GM23338 (cell line): ENCODE data around the gene S100PBP. TPM values are rescaled to one million over a fixed set of nuclear protein-coding genes. Genes with fewer than 3 reads are reported as not detected.

Experiments used
- ATAC-seq: fragments of 200-7000 bp; cut with Tn5 transposase; 3 replicates; pipeline ENCODE4 v1.9.1; 2020
- DNase-seq: peaks from one replicate; pipeline ENCODE4 v3.0.0-alpha.2; 2015; ENCODE audit warnings: low spot score
- H2AFZ ChIP-seq: fragments of 200-600 bp; sonication (generic); 2 replicates; pipeline ENCODE4 v1.8.0; 2016; ENCODE audit warnings: antibody characterized with exemption, mild to moderate bottlenecking, moderate library complexity
- H3F3A ChIP-seq: fragments of 200-600 bp; sonication (generic); replicated peaks from 2 replicates; pipeline ENCODE4 v1.8.0; 2017; ENCODE audit warnings: antibody characterized with exemption, mixed run types, low read depth
- H3K27ac ChIP-seq: fragments of 200-600 bp; sonication (generic); 2 replicates; pipeline ENCODE4 v1.6.1; 2016; ENCODE audit warnings: low read depth
- H3K27me3 ChIP-seq: fragments of 200-600 bp; sonication (generic); 2 replicates; pipeline ENCODE4 v1.8.0; 2016; ENCODE audit warnings: mild to moderate bottlenecking, mixed run types, moderate library complexity; ENCODE audit not compliant: insufficient read depth
- H3K36me3 ChIP-seq: fragments of 200-600 bp; sonication (generic); 2 replicates; pipeline ENCODE4 v1.8.0; 2016; ENCODE audit warnings: mild to moderate bottlenecking; ENCODE audit not compliant: insufficient read depth
- H3K4me1 ChIP-seq: fragments of 200-600 bp; sonication (generic); 2 replicates; pipeline ENCODE4 v1.8.0; 2016; ENCODE audit warnings: mild to moderate bottlenecking, moderate library complexity; ENCODE audit not compliant: insufficient read depth
- H3K4me2 ChIP-seq: fragments of 200-600 bp; sonication (generic); 2 replicates; pipeline ENCODE4 v1.7.1; 2017; ENCODE audit warnings: mixed run types
- H3K4me3 ChIP-seq: fragments of 200-600 bp; sonication (generic); 2 replicates; pipeline ENCODE4 v1.6.1; 2016; ENCODE audit warnings: mixed run types
- H3K79me2 ChIP-seq: fragments of 200-600 bp; sonication (generic); replicated peaks from 2 replicates; pipeline ENCODE4 v1.8.0; 2017; ENCODE audit warnings: mild to moderate bottlenecking; ENCODE audit not compliant: insufficient read depth
- H3K9me2 ChIP-seq: fragments of 200-600 bp; sonication (generic); 2 replicates; pipeline ENCODE4 v1.8.0; 2017; ENCODE audit not compliant: insufficient read depth
- H4K20me1 ChIP-seq: fragments of 200-600 bp; sonication (generic); replicated peaks from 2 replicates; pipeline ENCODE4 v1.8.0; 2017; ENCODE audit warnings: mild to moderate bottlenecking; ENCODE audit not compliant: insufficient read depth
- H3K27ac Mint-ChIP-seq: 2 replicates; pipeline ENCODE4 v1.8.0; 2020; ENCODE audit warnings: inconsistent platforms, mild to moderate bottlenecking, moderate library complexity, mixed read lengths
- H3K27me3 Mint-ChIP-seq: 3 replicates; pipeline ENCODE4 v1.8.0; 2022; ENCODE audit warnings: low read depth, mild to moderate bottlenecking, moderate library complexity, mixed read lengths, inconsistent platforms; ENCODE audit not compliant: insufficient read depth, poor library complexity
- H3K36me3 Mint-ChIP-seq: 3 replicates; pipeline ENCODE4 v1.8.0; 2021; ENCODE audit warnings: low read depth, mild to moderate bottlenecking, inconsistent platforms, moderate library complexity, mixed read lengths
- H3K4me1 Mint-ChIP-seq: 3 replicates; pipeline ENCODE4 v1.8.0; 2020; ENCODE audit warnings: mild to moderate bottlenecking, inconsistent platforms, mixed read lengths
- H3K4me3 Mint-ChIP-seq: 3 replicates; pipeline ENCODE4 v1.8.0; 2021; ENCODE audit warnings: moderate library complexity, mild to moderate bottlenecking, inconsistent platforms, mixed read lengths
- H3K9me3 Mint-ChIP-seq: 3 replicates; pipeline ENCODE4 v1.8.0; 2020; ENCODE audit warnings: moderate library complexity, mild to moderate bottlenecking, inconsistent platforms, mixed read lengths
- CREB1 ChIP-seq: fragments of 250-450 bp; sonication (Bioruptor Pico); IDR thresholded peaks from 2 replicates; pipeline ENCODE4 v1.5.0; 2020; ENCODE audit warnings: low read depth, mild to moderate bottlenecking, moderate library complexity
- EZH2 ChIP-seq: fragments of 200-600 bp; sonication (generic); IDR thresholded peaks from one replicate; pipeline ENCODE4 v1.8.0; 2017; ENCODE audit warnings: antibody characterized with exemption, mild to moderate bottlenecking, low read depth; ENCODE audit not compliant: unreplicated experiment
- EZH2phosphoT487 ChIP-seq: fragments of 200-600 bp; sonication (generic); IDR thresholded peaks from one replicate; pipeline ENCODE4 v1.8.1; 2018; ENCODE audit warnings: antibody characterized with exemption; ENCODE audit not compliant: unreplicated experiment
- JUNB ChIP-seq: IDR thresholded peaks from one replicate; pipeline ENCODE4 v1.6.1; 2016; ENCODE audit warnings: antibody characterized with exemption; ENCODE audit not compliant: unreplicated experiment
- NANOG ChIP-seq: IDR thresholded peaks from 2 replicates; pipeline ENCODE4 v1.6.1; 2016; ENCODE audit warnings: antibody characterized with exemption, borderline replicate concordance
- POLR2AphosphoS5 ChIP-seq: IDR thresholded peaks from 2 replicates; pipeline ENCODE4 v1.6.1; 2016; ENCODE audit warnings: antibody characterized with exemption, low read depth
- STAT1 ChIP-seq: IDR thresholded peaks from one replicate; pipeline ENCODE4 v1.6.1; 2016; ENCODE audit warnings: antibody characterized with exemption; ENCODE audit not compliant: unreplicated experiment
- ZNF114 ChIP-seq: fragments of 250-450 bp; sonication (Bioruptor Pico); IDR thresholded peaks from 2 replicates; pipeline ENCODE4 v1.5.0; 2020; ENCODE audit warnings: mild to moderate bottlenecking, moderate library complexity
- ZNF331 ChIP-seq: fragments of 250-450 bp; sonication (Bioruptor Pico); IDR thresholded peaks from 2 replicates; pipeline ENCODE4 v1.5.0; 2020; ENCODE audit warnings: low read depth, mild to moderate bottlenecking, moderate library complexity
- polyA plus RNA-seq: library from polyadenylated mRNA; unstranded; fragments of >200 nt; fragmentation: Nextera tagmentation; extraction: Ambion mirVana; gene quantifications from 2 replicates; pipeline ENCODE4 v1.2.1, GENCODE V29; 2016
- total RNA-seq: library from RNA; depleted of rRNA; stranded (reverse); fragments of >200 nt; shearing (Covaris generic); gene quantifications from 2 replicates; pipeline ENCODE4 v1.2.3, GENCODE V29; 2014
- TF ChIP-seq, protein P1 (sequence below): fragments of 250-450 bp; sonication (Bioruptor Pico); IDR thresholded peaks from 2 replicates; pipeline ENCODE4 v1.5.0; 2020; ENCODE audit warnings: mild to moderate bottlenecking, moderate library complexity
- TF ChIP-seq, protein P2 (sequence below), 2 experiments: fragments of 200-600 bp in 1 of 2; sonication (generic) in 1 of 2; conservative IDR thresholded peaks; 2 replicates each; pipeline versions ENCODE4 v1.5.1 to v1.6.1; 2016 to 2017; ENCODE audit warnings: antibody characterized with exemption in 2 of 2, low read depth in 2 of 2, mild to moderate bottlenecking in 2 of 2, moderate library complexity in 1 of 2
- TF ChIP-seq, protein P3 (sequence below): IDR thresholded peaks from one replicate; pipeline ENCODE4 v1.6.1; 2018; ENCODE audit warnings: antibody characterized with exemption; ENCODE audit not compliant: unreplicated experiment
- TF ChIP-seq, protein P4 (sequence below): IDR thresholded peaks from 2 replicates; pipeline ENCODE4 v1.6.1; 2016; ENCODE audit warnings: antibody characterized with exemption

Gene S100PBP
- total and polyA plus RNA-seq, 2 experiments from 2014 or later = 30.6 to 65.2 TPM

DNA sequence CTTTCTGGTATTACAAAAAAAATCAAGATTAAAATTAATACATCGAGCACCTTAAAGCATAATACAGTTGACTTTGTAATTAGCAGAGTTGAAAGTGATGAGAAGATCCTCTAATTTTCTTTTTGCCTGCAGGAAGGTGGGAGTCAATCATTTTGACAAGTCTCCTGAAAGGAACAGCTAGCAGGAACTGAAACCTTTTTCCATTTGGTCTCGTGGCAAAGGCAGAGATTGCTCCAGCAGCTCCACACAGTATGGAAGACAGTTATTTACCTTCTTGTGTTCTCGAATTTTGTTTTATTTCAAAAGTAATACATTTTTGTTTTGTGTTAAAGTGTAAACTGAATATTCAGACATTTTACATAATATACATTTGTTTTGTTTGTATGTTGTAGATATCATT lies 7.7 kb downstream of the S100PBP start:
- Histone ChIP-seq H3K27ac (no peak overlapping the region), H3K36me3 (peaks cover 41% of the 10 kb centered on the region), H3K27me3 (no peaks in the 10 kb centered on the region), H3K9me2 (no peaks in the 10 kb centered on the region), H3K4me3 (no peak overlapping the region), H2AFZ (no peak overlapping the region), H3K4me2 (no peak overlapping the region), H4K20me1 (peaks cover 14% of the 10 kb centered on the region; the same call in 1 of the 2 replicates), H3K4me1 (no peaks in the 10 kb centered on the region), H3F3A (peaks cover 9% of the 10 kb centered on the region; the same call in 1 of the 2 replicates), H3K79me2 (peaks cover 39% of the 10 kb centered on the region)
- H3K9me3 Mint-ChIP-seq = no peaks in the 10 kb centered on the region; the same call in 2 of the 3 replicates
- H3K36me3 Mint-ChIP-seq = peaks cover 66% of the 10 kb centered on the region
- H3K4me1 Mint-ChIP-seq = no peaks in the 10 kb centered on the region
- no peak overlapping the region for H3K4me3 Mint-ChIP-seq
- TF ChIP-seq, protein P1, sequence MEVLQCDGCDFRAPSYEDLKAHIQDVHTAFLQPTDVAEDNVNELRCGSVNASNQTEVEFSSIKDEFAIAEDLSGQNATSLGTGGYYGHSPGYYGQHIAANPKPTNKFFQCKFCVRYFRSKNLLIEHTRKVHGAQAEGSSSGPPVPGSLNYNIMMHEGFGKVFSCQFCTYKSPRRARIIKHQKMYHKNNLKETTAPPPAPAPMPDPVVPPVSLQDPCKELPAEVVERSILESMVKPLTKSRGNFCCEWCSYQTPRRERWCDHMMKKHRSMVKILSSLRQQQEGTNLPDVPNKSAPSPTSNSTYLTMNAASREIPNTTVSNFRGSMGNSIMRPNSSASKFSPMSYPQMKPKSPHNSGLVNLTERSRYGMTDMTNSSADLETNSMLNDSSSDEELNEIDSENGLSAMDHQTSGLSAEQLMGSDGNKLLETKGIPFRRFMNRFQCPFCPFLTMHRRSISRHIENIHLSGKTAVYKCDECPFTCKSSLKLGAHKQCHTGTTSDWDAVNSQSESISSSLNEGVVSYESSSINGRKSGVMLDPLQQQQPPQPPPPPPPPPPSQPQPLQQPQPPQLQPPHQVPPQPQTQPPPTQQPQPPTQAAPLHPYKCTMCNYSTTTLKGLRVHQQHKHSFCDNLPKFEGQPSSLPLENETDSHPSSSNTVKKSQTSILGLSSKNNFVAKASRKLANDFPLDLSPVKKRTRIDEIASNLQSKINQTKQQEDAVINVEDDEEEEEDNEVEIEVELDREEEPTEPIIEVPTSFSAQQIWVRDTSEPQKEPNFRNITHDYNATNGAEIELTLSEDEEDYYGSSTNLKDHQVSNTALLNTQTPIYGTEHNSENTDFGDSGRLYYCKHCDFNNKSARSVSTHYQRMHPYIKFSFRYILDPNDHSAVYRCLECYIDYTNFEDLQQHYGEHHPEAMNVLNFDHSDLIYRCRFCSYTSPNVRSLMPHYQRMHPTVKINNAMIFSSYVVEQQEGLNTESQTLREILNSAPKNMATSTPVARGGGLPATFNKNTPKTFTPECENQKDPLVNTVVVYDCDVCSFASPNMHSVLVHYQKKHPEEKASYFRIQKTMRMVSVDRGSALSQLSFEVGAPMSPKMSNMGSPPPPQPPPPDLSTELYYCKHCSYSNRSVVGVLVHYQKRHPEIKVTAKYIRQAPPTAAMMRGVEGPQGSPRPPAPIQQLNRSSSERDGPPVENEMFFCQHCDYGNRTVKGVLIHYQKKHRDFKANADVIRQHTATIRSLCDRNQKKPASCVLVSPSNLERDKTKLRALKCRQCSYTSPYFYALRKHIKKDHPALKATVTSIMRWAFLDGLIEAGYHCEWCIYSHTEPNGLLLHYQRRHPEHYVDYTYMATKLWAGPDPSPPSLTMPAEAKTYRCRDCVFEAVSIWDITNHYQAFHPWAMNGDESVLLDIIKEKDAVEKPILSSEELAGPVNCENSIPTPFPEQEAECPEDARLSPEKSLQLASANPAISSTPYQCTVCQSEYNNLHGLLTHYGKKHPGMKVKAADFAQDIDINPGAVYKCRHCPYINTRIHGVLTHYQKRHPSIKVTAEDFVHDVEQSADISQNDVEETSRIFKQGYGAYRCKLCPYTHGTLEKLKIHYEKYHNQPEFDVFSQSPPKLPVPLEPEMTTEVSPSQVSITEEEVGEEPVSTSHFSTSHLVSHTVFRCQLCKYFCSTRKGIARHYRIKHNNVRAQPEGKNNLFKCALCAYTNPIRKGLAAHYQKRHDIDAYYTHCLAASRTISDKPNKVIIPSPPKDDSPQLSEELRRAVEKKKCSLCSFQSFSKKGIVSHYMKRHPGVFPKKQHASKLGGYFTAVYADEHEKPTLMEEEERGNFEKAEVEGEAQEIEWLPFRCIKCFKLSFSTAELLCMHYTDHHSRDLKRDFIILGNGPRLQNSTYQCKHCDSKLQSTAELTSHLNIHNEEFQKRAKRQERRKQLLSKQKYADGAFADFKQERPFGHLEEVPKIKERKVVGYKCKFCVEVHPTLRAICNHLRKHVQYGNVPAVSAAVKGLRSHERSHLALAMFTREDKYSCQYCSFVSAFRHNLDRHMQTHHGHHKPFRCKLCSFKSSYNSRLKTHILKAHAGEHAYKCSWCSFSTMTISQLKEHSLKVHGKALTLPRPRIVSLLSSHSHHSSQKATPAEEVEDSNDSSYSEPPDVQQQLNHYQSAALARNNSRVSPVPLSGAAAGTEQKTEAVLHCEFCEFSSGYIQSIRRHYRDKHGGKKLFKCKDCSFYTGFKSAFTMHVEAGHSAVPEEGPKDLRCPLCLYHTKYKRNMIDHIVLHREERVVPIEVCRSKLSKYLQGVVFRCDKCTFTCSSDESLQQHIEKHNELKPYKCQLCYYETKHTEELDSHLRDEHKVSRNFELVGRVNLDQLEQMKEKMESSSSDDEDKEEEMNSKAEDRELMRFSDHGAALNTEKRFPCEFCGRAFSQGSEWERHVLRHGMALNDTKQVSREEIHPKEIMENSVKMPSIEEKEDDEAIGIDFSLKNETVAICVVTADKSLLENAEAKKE (CRISPR knock-in tag) = no peak
- TF ChIP-seq STAT1 = no peak
- TF ChIP-seq ZNF114 (CRISPR knock-in tag) = no peak
- TF ChIP-seq NANOG = no peak
- TF ChIP-seq ZNF331 (CRISPR knock-in tag) = no peak
- TF ChIP-seq, protein P2, sequence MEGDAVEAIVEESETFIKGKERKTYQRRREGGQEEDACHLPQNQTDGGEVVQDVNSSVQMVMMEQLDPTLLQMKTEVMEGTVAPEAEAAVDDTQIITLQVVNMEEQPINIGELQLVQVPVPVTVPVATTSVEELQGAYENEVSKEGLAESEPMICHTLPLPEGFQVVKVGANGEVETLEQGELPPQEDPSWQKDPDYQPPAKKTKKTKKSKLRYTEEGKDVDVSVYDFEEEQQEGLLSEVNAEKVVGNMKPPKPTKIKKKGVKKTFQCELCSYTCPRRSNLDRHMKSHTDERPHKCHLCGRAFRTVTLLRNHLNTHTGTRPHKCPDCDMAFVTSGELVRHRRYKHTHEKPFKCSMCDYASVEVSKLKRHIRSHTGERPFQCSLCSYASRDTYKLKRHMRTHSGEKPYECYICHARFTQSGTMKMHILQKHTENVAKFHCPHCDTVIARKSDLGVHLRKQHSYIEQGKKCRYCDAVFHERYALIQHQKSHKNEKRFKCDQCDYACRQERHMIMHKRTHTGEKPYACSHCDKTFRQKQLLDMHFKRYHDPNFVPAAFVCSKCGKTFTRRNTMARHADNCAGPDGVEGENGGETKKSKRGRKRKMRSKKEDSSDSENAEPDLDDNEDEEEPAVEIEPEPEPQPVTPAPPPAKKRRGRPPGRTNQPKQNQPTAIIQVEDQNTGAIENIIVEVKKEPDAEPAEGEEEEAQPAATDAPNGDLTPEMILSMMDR (conservative IDR thresholded peaks at IDR 0.05; ENCODE audit: low read depth in 2 of 2) = no peak
- TF ChIP-seq, protein P3, sequence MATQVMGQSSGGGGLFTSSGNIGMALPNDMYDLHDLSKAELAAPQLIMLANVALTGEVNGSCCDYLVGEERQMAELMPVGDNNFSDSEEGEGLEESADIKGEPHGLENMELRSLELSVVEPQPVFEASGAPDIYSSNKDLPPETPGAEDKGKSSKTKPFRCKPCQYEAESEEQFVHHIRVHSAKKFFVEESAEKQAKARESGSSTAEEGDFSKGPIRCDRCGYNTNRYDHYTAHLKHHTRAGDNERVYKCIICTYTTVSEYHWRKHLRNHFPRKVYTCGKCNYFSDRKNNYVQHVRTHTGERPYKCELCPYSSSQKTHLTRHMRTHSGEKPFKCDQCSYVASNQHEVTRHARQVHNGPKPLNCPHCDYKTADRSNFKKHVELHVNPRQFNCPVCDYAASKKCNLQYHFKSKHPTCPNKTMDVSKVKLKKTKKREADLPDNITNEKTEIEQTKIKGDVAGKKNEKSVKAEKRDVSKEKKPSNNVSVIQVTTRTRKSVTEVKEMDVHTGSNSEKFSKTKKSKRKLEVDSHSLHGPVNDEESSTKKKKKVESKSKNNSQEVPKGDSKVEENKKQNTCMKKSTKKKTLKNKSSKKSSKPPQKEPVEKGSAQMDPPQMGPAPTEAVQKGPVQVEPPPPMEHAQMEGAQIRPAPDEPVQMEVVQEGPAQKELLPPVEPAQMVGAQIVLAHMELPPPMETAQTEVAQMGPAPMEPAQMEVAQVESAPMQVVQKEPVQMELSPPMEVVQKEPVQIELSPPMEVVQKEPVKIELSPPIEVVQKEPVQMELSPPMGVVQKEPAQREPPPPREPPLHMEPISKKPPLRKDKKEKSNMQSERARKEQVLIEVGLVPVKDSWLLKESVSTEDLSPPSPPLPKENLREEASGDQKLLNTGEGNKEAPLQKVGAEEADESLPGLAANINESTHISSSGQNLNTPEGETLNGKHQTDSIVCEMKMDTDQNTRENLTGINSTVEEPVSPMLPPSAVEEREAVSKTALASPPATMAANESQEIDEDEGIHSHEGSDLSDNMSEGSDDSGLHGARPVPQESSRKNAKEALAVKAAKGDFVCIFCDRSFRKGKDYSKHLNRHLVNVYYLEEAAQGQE = no peak
- TF ChIP-seq EZH2phosphoT487 = no peak
- TF ChIP-seq CREB1 (CRISPR knock-in tag) = no peak
- TF ChIP-seq JUNB = no peak
- no peak for TF ChIP-seq EZH2
- TF ChIP-seq, protein P4, sequence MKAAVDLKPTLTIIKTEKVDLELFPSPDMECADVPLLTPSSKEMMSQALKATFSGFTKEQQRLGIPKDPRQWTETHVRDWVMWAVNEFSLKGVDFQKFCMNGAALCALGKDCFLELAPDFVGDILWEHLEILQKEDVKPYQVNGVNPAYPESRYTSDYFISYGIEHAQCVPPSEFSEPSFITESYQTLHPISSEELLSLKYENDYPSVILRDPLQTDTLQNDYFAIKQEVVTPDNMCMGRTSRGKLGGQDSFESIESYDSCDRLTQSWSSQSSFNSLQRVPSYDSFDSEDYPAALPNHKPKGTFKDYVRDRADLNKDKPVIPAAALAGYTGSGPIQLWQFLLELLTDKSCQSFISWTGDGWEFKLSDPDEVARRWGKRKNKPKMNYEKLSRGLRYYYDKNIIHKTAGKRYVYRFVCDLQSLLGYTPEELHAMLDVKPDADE = no peak
- no peak for TF ChIP-seq POLR2AphosphoS5
- ATAC-seq (no peak), DNase-seq (no peak)
- H3K27me3 Mint-ChIP-seq = no peaks in the 10 kb centered on the region
- no peak overlapping the region for H3K27ac Mint-ChIP-seq
